ENCODE data around the gene CCDC33.
A peak's percentile ranks its signal among the peaks of the same experiment; 100 is the strongest.
"Not testable (repeated sequence)": the region's sequence is repeated elsewhere in the genome, so short reads cannot be mapped to it uniquely, and the experiment has no call there.

The CCDC33 gene

DNA sequence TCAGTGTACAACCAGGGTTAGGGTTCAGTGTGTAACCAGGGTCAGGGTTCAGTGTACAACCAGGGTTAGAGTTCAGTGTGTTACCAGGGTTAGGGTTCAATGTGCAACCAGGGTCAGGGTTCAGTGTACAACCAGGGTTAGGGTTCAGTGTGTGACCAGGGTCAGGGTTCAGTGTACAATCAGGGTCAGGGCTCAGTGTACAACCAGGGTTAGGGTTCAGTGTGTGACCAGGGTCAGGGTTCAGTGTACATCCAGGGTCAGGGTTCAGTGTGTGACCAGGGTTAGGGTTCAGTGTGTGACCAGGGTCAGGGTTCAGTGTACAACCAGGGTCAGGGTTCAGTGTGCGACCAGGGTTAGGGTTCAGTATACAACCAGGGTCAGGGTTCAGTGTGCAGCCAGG lies 98.0 kb downstream of the CCDC33 start:
- DNase-seq (ENCODE audit: low read depth), result no peak

DNA sequence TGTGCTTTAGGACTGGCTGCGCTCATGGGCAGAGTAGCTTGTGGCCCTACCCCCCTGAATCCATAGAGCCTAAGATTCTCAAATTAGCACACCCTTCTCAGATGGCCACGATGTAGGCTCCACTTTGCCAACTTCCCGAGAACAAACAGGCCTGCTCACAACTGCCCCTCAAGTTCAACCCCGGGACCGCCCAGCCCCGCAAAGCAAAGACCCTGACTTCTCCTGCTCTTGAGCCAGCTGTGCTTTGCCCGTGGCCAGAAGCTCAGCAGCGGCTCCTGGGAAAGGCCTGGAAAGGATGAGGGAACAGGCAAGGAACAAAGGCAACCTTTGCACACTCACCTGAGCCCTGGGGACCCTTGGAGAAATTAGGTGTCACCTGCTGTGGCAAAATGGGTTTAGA lies 99.3 kb downstream of the CCDC33 start:
- no peak for DNase-seq (ENCODE audit: low read depth)

DNA sequence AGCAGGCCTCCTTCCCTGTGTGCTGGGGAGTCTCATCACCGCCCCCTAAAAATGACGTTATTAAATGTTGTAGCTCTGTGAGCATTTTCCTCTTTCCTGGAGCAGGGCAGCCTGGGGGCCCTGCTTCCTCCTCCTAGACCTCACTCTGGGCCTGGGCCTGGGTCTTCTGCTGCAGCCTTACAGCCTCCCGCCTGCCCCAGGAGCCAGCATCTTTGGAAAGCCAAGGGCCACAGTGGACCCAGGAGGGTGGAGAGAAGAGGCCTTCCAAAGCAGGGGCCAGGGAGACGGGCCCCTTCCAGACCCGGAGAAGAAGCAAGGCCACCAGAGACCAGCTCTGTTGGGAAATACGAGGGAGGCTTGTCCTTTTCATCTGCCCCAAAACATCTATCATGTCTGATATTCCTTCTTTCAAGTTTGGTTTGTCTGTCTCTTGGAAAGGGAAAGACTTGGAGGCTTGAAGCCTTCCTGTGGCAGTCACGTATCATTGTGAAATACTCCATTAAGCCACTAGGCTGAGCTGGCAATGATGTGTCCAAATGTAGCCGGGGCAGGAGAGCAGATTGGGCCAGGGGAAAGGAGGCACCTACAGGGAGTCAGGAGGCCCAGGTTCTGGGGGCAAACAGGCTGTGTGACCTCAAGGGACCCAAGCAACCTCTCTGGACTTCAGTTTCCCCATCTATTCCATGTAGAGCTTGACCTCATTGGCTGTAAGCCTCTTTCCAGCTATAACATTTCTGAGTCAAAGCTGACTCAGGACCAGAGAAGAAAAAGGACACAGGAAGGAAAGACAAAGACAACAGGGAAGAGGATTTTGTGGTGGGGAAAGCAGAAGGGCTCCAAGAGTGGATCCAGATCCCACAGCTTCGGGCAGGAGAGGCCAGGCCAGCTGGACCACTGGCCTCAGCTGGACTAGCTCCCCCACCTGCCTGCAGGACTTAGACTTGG lies 100.2 kb downstream of the CCDC33 start:
- DNase-seq (ENCODE audit: low read depth), result no peak

DNA sequence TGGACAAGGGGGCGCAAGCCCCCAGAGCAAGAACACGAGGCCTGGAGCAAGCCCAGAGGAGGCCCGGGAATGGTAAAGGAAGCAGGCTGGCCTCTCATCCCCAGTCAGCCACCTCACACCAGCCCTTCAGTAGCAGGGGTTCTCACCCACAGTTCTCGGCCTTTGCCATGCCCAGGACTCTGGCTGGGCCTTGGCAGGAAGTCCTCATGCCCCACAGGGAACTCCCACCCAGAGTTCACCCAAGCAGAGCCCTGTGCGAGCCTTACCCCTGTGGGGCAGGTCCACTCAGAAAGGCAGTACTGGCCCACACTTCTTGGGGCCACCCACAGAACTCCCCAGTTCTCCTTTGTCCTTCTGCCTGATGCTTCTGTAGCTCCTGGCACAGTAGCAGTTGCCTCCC lies 101.0 kb downstream of the CCDC33 start:
- no peak for DNase-seq (ENCODE audit: low read depth)

DNA sequence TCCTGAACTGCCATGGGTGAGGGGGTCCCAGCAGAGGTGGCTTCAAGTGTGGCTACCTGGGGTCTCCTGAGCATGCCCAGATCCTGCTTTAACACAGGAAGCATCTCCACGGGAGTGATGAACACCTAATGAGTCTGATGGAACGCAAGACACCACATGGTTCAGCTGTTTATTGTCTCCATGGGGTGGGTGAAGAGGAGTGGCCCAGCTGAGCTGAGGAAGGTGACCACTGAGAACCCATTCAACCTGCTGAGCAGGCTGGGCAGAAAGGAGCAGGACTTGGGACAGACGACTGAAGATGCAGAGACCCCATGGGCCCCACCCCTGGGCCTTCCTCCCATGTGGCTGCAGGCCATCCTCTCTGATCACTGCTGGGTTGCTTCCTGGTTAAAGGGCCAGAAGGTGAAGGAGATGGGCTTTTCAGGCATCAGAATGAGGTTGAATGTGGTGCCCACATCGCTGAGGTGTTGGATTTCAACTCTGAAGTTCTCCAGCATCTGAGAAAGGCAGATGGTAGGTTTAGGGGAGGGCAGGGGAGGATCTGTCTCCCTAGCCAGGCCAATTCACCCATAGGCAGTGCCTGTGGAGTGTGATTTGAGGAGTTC lies 101.6 kb downstream of the CCDC33 start:
- no peak for DNase-seq (ENCODE audit: low read depth)

DNA sequence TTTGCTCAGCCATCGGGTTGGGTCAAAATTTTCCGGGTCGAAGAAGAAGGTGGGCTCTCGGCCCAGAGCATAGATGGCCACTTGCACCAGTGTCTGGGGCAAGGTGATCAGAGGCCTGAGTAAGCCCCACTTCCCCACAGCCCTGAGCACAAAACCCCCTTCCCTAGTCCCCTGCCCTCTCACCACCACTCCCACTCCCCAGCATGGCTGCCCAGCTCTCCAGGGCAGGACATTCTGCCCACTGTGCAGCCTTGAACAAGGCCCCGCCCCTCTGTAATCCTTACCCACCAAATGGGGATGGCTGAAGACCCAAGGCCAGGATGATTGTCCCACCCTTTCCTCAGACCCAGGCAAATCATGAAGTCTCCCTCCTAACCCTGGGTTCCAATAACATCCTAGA lies 102.5 kb downstream of the CCDC33 start:
- DNase-seq (ENCODE audit: low read depth), result no peak

DNA sequence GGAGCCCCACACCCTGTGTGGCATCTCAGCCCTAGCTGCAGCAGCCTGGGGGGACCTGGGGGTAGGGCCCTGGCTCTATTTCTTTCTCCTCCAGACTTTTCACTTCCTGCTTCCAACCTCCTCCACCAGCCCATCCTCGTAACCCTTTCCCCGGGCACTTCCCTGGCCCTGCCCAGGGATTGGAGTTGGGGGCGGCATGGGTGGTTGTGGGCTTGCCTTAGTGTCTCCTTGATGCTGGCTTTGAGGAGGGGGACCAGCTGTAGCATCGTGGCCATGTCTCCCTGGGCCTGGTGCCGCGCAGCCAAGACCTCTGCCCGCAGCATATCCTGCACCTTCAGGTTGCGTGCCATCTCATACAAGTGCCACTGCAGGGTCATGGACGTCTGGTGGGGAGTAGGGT lies 103.2 kb downstream of the CCDC33 start:
- no peak for DNase-seq (ENCODE audit: low read depth)

DNA sequence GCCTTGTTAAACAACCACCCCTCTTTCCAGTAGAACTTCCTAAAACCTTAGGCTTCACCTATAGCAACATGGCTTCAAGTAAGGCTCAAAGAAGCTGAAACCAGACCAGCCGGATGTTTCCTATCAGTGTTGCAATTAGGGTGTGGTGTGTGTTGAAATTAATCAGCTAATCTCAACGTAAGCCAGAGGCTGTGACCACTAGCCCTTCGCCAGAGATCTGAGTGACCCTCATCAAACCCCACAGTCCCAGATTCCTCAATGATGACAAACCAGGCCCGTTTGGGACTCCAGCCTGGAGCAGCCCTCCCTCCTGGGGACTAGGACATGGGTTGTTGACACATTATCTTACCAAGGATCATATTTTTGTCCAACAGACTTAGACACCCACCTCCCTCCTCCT lies 104.0 kb downstream of the CCDC33 start:
- peak; percentile 36 for DNase-seq (ENCODE audit: low read depth)

DNA sequence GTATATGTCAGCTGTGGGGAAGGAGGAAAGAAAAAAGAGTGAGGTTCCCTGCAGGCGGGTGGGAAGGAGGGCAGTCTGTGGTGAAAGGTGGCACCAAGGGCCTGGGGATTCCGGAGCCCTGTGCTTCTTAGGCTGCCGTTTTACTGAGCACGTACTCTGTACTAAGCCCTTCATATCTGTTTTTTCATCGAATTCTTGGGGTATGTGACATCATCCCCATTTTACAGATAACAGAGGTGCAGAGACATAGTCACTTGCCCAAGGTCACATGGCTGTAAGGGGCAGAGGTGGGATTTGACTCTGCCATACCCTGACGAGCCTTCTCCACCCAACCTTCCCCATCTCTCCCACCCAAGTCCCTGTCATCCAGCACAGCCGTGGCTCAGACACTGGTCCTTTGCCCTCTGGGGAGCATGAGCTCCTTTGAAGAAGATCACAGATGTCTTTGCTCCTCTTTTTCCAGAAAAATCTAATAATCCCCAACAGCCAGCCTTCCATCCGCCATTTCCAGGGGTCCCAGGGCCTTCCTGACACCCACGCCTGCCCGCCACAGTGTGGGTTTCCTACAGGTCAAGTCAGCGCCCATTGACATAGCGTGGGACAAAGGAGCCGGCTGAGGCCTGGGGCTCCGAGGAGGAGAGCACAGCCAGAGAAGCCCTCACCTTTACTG lies 107.1 kb downstream of the CCDC33 start:
- DNase-seq (ENCODE audit: low read depth), result no peak

DNA sequence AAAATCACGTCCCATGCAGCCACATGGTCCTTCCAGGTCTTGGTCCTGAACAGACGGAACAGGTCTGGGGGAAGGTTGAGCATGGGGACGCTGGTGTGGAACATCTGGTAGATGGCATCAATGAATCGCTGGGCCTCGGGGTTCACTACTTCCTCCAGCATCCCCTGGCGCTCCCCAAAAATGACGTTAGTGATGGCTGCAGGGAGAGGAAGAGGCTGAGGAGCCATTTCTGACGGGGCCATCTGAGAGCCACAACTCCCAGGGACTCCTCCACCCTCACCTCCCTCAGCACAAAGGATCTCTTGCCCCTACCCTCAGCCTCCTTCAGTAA lies 107.6 kb downstream of the CCDC33 start:
- DNase-seq (ENCODE audit: low read depth), result no peak

DNA sequence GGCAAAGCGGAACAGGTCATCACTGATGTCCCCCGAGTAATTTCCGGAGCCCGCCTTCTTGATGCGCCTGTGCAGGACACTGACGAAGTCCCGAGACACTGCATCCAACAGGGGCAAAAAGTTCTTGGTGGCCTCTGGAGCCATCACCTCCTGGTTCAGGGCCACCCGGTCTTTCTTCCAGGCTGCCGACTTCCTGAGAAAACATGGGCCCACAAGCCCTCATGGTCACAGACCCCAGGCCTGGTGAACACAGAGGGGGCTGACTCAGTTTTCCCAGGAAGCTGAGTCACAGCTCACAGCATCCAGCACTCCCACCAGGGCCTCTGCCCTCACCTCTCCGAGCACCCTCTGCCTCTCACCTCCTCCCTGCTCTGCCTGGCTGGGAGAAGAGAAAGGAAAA lies 108.9 kb downstream of the CCDC33 start:
- no peak for DNase-seq (ENCODE audit: low read depth)

DNA sequence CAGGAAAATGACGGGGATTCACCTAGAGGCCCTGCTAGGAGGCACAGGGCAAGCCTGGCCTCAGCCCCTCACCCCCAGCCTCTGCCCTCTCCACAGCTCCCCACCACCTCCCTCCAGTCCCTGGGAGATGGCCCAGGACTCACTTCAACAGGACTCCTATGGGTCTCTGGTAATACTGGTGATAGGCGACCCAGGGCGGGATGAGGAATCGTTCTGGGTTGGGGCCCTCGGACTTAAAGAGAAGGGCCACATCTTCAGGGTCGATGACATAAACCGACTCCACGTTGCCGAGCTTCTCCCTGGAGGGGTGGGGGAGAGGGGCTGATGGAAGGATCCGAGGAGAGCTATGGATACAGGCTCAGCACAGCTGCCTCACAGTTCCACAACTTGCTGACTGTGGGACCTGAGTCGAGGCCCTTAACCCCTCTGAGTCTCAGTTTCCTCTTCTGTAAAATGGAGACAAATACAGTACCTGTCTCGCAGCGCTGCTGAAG lies 111.7 kb downstream of the CCDC33 start:
- DNase-seq (ENCODE audit: low read depth), result no peak

DNA sequence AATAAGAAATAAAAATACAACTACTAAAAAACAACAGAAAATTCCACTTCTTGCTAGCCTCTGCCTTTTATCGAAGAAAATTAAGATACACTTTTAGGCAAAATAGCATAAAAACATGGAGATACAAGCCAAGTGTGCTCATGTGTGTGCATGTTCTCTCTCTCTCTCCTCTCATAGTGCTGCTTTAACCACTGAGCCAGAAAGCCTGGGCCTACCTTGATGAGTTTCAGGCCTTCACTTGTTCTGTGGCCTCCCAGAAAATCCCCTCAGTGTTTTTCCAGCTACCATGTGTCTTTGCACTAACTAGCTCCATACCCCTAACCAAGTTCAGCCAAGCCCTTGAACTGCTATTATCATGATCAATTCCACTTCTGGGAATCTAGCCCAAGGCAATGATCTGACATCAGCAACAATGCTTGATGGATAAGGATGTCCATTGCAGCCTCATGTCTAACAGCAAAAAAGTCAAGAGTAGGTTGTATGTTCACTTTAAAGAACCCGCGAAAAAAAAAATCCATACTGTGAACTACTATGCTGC lies 113.2 kb downstream of the CCDC33 start:
- no peak for DNase-seq (ENCODE audit: low read depth)

DNA sequence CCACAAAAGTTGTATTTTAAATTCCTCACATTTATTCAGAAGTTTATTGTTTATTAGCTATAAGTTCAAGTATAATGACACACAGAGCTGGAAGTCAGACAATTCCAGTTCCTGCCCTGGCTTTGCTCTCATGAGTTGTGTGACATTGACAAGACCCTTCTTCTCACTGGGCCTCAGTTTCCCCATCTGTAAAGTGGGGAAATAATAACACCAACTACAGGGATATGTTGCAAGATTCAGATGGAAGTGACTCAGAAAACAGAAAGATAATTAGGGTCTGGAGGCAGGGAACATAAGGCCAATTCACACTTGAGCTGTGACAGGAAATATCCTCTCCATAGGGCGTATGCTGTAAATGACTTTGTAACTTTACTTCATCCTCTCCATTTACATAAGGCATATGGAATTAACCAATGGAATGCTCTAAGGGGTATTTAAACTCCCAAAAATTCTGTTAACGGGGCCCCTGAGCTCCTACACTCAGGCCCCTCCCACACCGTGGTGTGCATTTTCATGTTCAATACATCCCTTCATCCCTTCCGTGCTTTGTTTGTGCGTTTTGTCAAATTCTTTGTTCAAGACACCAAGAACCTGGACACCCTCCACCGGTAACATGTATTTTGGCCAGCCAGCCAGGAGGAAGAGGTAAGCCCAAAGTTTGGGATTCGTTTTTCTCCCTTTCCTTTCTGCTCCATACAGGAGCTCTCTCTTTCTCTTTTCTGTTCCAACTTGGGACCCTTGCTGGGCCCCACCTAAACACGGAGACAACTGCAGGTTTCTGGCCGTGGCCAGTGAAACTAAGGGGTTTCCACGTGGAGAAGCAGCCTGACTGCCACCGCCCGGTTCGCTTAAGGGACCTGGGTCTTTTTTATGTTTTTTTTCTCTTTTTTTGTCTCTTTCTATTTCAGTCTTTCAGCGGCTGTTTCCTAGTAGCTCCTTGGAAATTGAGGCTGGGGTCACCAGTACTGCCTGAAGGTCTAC lies 114.5 kb downstream of the CCDC33 start:
- no peak for DNase-seq (ENCODE audit: low read depth)

DNA sequence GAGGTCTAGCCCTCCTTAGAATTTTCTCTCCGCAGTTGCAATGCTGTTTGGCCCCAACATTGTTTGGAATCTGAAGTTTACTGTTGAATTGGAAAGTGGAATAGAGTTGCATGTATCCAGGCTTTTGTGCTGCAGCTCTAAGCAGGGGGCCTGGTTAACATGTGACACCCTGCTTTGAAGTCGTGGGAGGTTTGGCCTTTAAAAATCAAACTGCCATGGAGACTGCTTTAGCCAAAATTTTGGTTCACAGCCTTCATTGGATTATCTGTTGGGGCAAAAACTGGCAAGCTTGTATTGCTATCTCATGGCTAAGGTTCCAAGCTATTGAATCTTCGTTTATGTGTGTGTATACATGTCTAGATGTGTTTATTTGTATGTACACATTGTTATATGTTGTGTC lies 115.5 kb downstream of the CCDC33 start:
- no peak for DNase-seq (ENCODE audit: low read depth)

DNA sequence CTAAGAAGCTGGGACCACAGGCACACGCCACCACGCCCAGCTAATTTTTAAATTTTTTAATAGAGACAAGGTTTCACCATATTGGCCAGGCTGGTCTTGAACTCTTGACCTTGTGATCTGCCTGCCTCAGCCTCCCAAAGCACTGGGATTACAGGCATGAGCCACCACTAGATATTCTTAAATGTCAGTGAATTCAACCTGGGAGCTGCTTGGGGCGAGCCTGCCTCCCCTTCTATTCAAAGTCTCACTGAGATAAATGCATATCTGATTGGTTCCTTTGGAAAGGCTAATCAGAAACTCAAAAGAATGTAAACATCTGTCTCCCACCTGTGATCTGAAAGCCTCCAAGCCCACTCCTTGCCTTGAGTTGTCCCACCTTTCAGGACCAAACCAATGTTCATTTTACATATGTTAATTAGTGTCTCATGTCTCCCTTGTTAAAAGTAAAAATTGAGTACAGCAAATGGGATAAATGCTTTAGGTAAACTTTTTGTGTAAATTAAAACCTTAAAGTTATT lies 116.3 kb downstream of the CCDC33 start:
- no peak for DNase-seq (ENCODE audit: low read depth)

DNA sequence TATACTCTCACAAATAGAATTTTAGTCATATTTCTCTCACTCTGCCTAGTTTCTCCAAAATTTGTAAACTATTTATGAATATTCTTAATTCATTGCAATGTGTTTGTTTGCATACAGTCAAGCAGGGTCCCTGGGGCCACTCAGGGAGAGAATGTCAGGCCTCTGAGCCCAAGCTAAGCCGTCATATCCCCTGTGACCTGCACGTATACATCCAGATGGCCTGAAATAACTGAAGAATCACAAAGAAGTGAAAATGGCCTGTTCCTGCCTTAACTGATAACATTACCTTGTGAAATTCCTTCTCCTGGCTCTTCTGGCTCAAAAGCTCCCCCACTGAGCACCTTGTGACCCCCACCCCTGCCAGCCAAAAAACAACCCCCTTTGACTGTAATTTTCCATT lies 117.9 kb downstream of the CCDC33 start:
- not testable (repeated sequence) for DNase-seq (ENCODE audit: low read depth)

DNA sequence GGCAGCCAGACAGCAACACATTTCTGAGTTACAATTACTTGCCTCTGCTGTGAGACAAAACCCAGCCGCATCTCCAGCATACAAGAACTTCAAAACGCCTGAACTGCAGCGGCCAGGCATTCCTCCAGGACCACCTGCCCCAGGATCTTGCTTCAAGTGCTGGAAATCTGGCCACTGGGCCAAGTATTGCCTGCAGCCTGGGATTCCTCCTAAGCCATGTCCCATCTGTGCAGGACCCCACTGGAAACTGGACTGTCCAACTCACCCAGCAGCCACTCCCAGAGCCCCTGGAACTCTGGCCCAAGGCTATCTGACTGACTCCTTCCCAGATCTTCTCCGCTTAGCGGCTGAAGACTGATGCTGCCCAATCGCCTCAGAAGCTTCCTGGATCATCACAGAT lies 119.9 kb downstream of the CCDC33 start:
- not testable (repeated sequence) for DNase-seq (ENCODE audit: low read depth)

DNA sequence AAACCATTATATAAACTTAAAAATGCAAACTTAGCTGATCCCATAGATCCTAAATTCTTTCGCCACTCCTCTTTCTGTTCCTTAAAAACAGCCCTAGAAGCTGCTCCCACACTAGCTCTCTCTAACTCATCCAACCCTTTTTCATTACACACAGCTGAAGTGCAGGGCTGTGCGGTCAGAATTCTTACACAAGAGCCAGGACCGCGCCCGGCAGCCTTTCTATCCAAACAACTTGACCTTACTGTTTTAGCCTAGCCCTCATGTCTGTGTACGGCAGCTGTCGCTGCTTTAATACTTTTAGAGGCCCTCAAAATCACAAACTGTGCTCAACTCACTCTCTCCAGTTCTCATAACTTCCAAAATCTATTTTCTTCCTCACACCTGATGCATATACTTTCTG lies 121.4 kb downstream of the CCDC33 start:
- not testable (repeated sequence) for DNase-seq (ENCODE audit: low read depth)

DNA sequence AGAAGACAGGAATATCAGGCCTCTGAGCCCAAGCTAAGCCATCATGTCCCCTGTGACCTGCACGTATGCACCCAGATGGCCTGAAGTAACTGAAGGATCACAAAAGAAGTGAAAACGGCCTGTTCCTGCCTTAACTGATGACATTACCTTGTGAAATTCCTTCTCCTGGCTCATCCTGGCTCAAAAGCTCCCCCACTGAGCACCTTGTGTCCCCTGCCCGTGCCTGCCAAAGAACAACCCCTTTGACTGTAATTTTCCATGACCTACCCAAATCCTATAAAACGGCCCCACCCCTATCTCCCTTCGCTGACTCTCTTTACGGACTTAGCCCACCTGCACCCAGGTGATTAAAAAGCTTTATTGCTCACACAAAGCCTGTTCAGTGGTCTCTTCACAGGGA lies 123.2 kb downstream of the CCDC33 start:
- not testable (repeated sequence) for DNase-seq (ENCODE audit: low read depth)

DNA sequence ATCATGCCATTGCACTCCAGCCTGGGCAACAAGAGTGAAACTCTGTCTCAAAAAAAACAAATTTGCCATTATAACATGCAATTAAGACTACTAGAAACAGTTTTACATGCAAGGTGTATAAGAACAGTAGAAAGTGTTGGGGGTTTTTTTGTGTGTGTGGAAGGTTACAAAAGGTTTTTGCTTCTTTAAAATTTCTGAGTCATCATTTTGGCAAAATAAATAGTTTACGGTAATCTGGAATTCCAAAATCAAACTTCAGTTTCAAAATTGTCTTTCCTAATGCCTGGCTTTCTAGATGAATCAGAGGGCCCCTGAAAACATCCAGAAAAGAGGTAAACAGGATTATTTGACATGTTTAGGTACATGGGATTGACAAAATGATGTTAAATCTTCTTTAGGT lies 124.7 kb downstream of the CCDC33 start:
- DNase-seq (ENCODE audit: low read depth), result not testable (repeated sequence)
